GM19395 (cell line): Measurements from ENCODE around the gene SIGLEC5.
A peak's percentile ranks its signal among the peaks of the same experiment; 100 is the strongest.

Source experiments
- ATAC-seq: cut with Tn5 transposase; IDR thresholded peaks from one replicate; pipeline ENCODE4 v1.9.1; 2021; ENCODE audit warnings: mild to moderate bottlenecking, moderate library complexity; ENCODE audit not compliant: unreplicated experiment

SIGLEC5 gene

GRCh38 chr19:51628153-51628939, 1.9 kb downstream of the SIGLEC5 start:
- ATAC-seq, result no peak

GRCh38 chr19:51627491-51628138, 2.6 kb downstream of the SIGLEC5 start:
- no peak for ATAC-seq

DNA sequence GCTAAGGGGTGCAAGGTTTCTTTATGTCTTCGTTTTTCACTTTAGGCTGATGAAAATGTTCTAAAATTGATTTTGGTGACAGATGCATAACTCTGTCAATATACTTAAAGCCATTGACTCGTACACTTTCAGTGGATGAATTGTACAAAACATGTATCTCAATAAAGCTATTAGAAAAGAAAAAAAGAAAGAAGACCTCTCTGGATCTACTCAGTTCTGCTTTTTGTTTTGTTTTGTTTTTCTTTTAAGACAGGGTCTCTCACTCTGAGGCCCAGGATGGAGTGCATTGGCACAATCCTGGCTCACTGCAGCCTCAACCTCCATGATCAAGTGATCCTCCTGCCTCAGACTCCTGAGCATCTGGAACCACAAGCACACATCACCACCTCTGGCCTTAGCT, 3.5 kb downstream of the SIGLEC5 start:
- ATAC-seq, result no peak

GRCh38 chr19:51621178-51621577, 9.0 kb downstream of the SIGLEC5 start:
- ATAC-seq, result peak; percentile 66

DNA sequence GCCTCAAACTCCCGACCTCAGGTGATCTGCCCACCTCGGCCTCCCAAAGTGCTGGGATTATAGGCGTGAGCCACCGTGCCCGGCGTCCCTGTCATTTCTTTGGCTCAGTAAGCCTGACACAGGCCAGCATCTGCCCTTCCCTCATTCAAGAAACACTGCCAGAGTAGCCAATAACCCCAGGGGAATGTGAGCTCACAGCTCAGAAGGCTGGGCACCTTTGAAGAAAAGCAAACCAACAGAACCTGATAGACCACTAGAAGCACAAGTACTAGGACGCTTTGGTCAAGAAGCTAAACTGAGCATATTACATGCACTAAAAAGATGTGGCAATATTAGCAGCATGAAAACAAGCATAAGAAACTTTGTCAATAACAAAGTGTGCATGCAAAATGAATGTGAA, 14.2 kb downstream of the SIGLEC5 start:
- ATAC-seq, result no peak

- ATAC-seq, result no peak
Observed at GRCh38 chr19:51614789-51615188, 15.4 kb downstream of the SIGLEC5 start.

DNA sequence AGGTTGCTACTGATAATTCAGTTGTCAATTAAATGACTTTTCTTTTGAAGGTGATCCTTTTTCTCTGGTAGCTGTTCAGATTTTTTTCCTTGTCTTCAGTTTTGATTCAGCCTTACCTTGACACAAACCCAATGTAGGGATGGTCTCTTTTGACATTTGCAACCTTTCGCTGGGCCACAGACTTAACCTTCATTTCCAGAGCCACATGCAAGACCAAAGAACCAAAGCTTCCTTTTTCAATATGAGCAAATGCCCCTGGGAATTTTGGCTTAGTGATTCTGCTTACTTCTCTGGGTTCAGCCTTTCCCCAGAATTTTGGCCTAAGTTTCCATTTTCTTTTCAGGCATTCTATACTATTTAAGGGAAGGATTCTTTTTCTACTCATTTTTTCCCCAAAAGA, 19.6 kb downstream of the SIGLEC5 start:
- no peak for ATAC-seq

GRCh38 chr19:51607920-51608562, 22.2 kb downstream of the SIGLEC5 start:
- ATAC-seq, result no peak

DNA sequence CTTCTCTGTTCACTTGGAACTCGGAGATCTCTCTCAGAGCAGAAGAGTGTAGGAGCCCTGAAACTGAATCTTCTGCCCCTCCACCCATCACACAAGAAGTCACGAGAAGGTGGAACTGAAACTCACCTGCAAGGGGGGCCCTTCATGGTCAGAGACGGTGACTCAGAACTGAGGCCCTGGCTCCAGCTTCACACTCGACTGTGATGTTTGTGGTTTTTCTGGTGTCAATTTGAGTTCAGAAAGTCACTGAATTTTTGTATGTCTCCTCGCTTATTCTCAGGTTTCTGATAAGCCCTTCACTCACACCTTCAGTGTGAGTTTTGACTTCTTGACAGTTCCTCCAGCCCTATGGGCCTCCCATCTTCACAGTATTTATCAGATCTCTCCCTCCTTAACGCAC, 23.1 kb downstream of the SIGLEC5 start:
- peak; percentile 96 for ATAC-seq

GRCh38 chr19:51602189-51602854, 27.9 kb downstream of the SIGLEC5 start:
- ATAC-seq, result no peak

DNA sequence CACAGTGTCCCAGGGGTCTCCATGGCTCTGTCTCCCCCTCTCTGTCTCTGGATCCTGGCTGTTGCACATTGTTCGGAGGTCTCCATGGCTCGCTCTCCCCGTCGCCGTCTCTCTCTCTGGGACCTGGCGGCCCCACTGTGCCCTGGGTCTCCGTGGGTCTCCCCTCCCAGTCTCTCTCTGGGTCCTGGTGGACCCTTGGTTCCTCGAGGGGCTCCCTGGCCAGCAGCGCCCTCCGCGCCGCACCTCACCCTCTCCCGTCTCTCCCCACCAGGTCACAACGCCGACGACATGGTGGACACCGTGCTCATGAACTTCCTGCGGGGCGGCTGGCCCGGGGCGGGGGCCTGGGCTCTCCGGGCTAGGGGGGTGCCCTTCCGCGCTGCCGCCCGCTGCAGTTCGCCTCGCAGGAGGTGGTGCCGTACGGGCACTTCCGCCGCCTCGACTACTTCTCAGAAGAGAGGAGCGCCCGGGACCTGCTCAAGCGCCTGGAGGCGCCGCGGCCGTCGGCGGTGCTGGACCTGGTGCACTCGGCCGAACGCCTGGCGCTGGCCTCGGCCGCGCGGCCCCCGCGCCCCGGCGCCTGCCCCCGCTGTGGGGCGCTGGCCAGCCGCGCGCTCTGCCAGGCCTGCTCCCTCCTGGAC, 29.1 kb downstream of the SIGLEC5 start:
- no peak for ATAC-seq

GRCh38 chr19:51599084-51599483, 31.1 kb downstream of the SIGLEC5 start:
- no peak for ATAC-seq

DNA sequence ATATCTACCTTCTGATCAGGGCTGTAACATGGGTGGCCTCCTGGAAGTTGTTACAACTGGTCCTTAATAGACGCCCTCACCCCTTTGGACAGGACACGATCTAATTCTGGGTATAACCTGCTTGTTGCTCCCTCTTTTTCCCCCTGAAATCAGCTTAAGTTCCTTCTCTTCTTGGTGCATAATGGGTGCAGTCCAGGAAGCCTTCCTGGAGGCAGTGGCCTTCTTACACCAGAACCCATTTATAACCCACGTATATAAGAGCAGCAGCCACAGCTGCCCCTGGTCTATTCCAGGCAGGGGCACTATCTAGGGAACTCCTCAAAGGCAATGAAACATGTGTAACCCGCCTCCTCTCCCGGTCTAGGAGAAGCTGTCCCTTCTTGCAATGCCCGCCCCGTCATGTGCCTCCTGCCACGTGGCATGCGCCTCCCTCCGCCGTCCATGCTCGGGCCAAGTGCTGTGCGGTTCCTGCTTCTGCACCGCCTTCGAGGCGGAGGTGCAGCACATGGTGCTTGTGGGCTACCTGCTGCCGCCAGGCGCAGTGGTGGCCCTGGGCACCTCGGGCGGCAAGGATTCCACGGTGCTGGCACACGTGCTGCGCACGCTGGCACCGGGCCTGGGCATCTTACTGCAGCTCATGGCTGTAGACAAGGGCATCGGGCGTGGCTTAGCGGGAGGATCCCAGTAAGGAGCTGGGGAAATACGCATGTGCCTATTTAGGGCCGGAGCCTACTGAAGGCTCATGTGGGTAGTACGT, 31.9 kb downstream of the SIGLEC5 start:
- no peak for ATAC-seq

- ATAC-seq, result no peak
Observed at GRCh38 chr19:51595190-51596175, 34.7 kb downstream of the SIGLEC5 start.

GRCh38 chr19:51594774-51595109, 35.5 kb downstream of the SIGLEC5 start:
- ATAC-seq, result no peak

DNA sequence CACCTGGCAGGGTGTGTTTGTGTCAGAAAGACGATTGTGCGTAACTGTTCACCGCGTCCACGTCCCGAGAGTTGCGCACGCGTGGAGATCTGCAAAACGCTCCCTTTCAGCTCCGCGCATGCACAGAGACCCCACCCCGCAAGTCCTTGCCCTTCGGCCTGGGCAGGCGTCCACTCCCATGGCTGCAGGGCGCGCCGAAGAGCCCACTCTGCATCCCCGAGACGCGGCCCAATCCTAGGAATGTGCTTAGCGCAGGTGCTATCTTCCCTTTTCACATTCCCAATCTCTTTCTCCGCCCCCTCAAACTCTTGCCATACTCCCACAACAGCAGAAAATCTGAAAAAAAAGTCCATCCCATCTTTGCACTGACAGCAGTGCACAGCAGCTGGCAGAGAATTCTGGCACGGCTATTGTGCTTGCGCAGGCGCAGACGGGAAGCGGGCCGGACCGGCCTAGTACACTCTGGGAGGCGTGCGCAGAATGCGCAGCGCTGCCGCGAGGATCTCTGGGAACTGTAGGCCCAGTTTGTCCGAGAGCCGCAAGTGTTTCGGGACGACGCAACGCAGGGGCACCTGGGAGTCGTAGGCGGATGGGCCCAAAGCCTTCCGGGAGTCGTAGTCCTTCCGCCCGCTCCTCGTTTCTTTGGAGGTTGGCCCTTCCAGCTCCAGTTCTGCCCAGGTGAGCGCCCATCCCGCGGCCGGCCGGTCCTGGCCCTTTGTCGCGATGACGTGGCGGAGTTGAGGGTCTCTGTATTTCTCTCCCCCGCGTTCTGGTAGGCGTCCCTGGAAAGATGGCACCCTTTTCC, 36.0 kb downstream of the SIGLEC5 start:
- peak; percentile 98 for ATAC-seq

DNA sequence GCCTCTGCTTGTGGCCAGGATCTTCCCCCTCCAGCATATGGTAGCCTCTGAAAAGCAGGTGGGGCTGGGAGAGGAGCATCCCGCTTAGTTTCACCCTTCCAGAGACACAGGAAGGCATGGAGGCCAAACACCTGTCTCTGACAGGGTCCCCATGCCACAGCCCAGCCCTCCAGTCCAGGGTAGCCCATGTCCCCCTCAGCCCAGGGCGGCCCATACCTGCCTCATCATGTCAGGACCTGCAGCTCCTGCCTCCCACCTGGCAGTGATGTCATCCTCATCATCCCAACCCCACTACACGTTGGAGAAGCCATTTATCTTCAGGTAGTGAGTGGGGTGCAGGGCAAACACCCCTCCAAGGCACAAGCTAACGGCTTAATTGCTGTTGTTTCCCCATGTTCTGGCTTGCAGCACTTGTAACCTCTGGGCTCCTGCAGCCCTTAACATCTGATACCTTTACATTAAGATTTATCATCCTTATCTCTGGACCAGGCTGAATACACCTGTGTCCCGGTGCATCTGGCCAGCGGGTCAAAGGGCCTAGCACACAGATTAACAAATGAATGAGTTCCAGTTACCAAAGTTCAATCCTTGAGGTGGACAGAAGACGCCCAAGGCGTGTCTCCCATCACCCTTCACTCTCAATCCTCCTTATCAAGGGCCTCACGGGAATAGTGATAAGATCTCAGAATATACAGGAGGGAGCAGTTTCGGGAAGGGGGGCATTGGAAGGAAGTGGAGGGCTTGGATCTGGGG, 36.9 kb downstream of the SIGLEC5 start:
- no peak for ATAC-seq

GRCh38 chr19:51592521-51592920, 37.7 kb downstream of the SIGLEC5 start:
- ATAC-seq, result no peak
